Thyroid gland (tissue), 4 donors: ENCODE data around the gene ELL2. TPM values are rescaled to one million over a fixed set of nuclear protein-coding genes. Genes with fewer than 3 reads are reported as not detected.

Experiments
- DNase-seq, 2 donors: peaks; one replicate each; pipeline ENCODE4 v3.0.0-alpha.2; 2019
- H3K27ac ChIP-seq, 3 donors: fragments of 200-600 bp; sonication (generic); 1 replicate in 2 of 3; 2 replicates in 1 of 3; pipeline ENCODE4 v1.5.1; 2016 to 2019; ENCODE audit warnings: mild to moderate bottlenecking in 1 of 3, moderate library complexity in 1 of 3
- H3K27me3 ChIP-seq: fragments of 200-600 bp; sonication (generic); one replicate; pipeline ENCODE4 v1.5.1; 2019
- H3K36me3 ChIP-seq, 2 donors: fragments of 200-600 bp; sonication (generic); one replicate each; pipeline ENCODE4 v1.5.1; 2016 to 2019
- H3K4me1 ChIP-seq, 2 donors: fragments of 200-600 bp; sonication (generic); one replicate each; pipeline ENCODE4 v1.5.1; 2017 to 2019
- H3K4me3 ChIP-seq, 3 donors: fragments of 200-600 bp; sonication (generic); replicated peaks in 1 of 3; 1 replicate in 2 of 3; 2 replicates in 1 of 3; pipeline ENCODE4 v1.5.1; 2016; ENCODE audit warnings: mild to moderate bottlenecking in 1 of 3
- H3K9me3 ChIP-seq: fragments of 200-600 bp; sonication (generic); one replicate; pipeline ENCODE4 v1.5.1; 2017
- POLR2A ChIP-seq, 2 donors: fragments of 450-650 bp; IDR thresholded peaks; one replicate each; pipeline ENCODE4 v1.6.1; 2017; ENCODE audit warnings: antibody characterized with exemption in 2 of 2, mild to moderate bottlenecking in 2 of 2, moderate library complexity in 1 of 2
- WGBS, 2 donors: methylation state at CpG; one replicate each; pipeline ENCODE4 v1.1.5; 2017; 5-methylcytosine and 5-hydroxymethylcytosine counted together
- intact Hi-C: fragments of 100-400 bp; cut with DNase I; formaldehyde crosslinking; loops from one replicate; pipeline ENCODE4 v1.15.1; 2023
- total RNA-seq, 4 donors: library from RNA; depleted of rRNA; stranded (reverse); fragments of >200 nt; gene quantifications; one replicate each; pipeline ENCODE4 v1.2.3, GENCODE V29; 2016
- TF ChIP-seq, protein P1 (sequence below), 6 experiments: fragments of 200-600 bp in 3 of 6; fragments of 450-650 bp in 3 of 6; sonication (generic) in 3 of 6; IDR thresholded peaks; one replicate each; pipeline ENCODE4 v1.5.1; 2016 to 2019; ENCODE audit warnings: antibody characterized with exemption in 6 of 6, mild to moderate bottlenecking in 2 of 6, inconsistent platforms in 1 of 6, moderate library complexity in 1 of 6

ELL2 gene
- total RNA-seq, 4 donors from 2014 or later, result 56.1 to 80.2 (median 69.6) TPM

DNA sequence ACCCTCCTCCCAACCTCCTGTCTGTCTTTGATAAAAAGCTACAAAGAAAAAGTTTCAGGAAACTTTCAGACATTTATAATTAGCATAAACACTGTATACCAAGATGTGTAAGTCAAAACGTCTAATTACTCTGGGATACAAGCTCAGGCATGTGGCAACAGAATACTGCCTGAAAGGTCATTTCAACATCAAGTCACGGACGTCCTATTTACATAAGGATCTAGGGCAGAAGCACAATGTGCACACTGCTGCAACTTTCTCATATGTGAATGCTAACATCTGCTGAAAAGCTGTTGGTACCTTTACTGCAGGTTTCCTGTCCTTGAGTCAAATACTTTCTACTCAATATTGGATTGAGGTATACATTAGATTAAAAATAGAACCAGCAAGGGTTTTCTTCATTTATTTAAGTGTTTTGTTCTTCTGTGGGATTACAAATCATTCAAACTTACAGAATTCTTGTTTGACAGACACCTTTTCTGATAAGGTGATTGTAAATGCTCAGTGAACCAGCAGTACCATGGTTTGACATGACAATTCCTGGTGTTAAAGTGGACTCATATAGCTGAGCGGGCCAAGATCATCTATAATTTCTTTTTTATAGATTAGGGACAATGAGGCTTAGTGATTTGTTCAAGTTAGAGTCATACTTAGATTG lies 36.8 kb downstream of the ELL2 start:
- no peaks in the 10 kb centered on the region for H3K4me1 ChIP-seq
- intact Hi-C loops, result no loop called here
- DNase-seq, result no peak
- no peaks in the 10 kb centered on the region for H3K36me3 ChIP-seq
- H3K9me3 ChIP-seq, result no peaks in the 10 kb centered on the region
- H3K27me3 ChIP-seq, result no peaks in the 10 kb centered on the region
- 79 to 86% methylated on average over 4 of the region's 4 CpGs for WGBS, 2 donors
- TF ChIP-seq POLR2A (IDR thresholded peaks at IDR 0.05), result no peak
- no peak overlapping the region for H3K27ac ChIP-seq
- H3K4me3 ChIP-seq, result no peak overlapping the region

DNA sequence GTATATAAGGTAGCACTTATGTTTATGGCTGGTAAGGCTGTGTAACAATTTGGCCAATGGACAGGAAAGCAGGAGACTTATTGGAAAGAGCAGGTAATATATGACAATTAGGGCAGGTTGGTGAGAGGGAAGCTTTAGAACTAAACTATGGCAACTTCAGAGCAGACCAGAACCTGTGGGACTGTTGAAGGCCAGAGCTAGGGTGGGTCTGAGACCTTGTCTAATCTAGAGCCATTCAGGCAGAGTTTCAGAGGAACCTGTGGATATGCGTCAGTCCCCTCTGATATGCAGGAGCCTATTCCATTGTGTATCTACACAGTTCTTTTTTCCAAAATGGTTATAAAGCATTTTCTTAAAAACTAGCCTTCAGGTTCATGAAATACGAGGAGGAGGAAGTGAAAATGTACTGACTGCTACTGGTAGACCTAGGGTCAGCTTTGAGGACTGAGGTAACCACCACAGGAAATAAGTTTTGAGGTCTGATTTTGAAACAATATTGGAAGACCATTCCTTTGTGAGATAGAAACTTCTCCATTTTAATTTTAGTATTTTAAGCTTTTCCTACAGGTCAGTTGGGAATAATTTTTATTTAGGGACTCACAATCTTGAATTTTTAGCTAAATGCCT lies 37.6 kb downstream of the ELL2 start:
- H3K4me1 ChIP-seq, result peaks cover under 1 to 8% of the 10 kb centered on the region in 2 donors
- H3K9me3 ChIP-seq, result no peaks in the 10 kb centered on the region
- intact Hi-C loops, result no loop called here
- H3K4me3 ChIP-seq, result no peak overlapping the region
- no peak for TF ChIP-seq POLR2A (IDR thresholded peaks at IDR 0.05)
- TF ChIP-seq, protein P1, sequence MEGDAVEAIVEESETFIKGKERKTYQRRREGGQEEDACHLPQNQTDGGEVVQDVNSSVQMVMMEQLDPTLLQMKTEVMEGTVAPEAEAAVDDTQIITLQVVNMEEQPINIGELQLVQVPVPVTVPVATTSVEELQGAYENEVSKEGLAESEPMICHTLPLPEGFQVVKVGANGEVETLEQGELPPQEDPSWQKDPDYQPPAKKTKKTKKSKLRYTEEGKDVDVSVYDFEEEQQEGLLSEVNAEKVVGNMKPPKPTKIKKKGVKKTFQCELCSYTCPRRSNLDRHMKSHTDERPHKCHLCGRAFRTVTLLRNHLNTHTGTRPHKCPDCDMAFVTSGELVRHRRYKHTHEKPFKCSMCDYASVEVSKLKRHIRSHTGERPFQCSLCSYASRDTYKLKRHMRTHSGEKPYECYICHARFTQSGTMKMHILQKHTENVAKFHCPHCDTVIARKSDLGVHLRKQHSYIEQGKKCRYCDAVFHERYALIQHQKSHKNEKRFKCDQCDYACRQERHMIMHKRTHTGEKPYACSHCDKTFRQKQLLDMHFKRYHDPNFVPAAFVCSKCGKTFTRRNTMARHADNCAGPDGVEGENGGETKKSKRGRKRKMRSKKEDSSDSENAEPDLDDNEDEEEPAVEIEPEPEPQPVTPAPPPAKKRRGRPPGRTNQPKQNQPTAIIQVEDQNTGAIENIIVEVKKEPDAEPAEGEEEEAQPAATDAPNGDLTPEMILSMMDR (IDR thresholded peaks at IDR 0.05), result no peak
- DNase-seq, result no peak
- 88 to 89% methylated on average over 2 of the region's 2 CpGs for WGBS, 2 donors
- H3K27me3 ChIP-seq, result no peaks in the 10 kb centered on the region
- no peaks in the 10 kb centered on the region for H3K36me3 ChIP-seq
- H3K27ac ChIP-seq, result no peak overlapping the region

DNA sequence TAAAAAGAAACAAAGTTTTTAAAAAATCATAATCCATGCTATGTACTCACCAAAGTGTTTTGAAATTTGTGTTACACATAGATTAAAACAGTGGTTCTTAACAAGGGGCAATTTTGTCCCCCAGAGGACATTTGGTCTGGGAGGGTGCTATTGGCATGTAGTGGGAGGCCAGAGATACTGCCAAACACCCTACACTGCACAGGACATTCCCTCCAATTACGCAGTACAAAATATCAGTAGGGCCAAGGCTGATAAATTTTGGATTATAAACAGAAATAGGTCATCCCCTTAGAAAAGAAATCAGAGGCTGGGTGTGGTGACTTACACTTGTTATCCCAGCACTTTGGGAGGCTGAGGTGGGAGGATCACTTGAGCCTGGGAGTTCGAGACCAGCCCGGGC lies 38.9 kb downstream of the ELL2 start:
- WGBS, 2 donors, result 97 to 99% methylated on average over 3 of the region's 3 CpGs
- intact Hi-C loops, result no loop called here
- no peaks in the 10 kb centered on the region for H3K9me3 ChIP-seq
- H3K36me3 ChIP-seq, result no peaks in the 10 kb centered on the region
- H3K4me1 ChIP-seq, result peaks cover 13 to 17% of the 10 kb centered on the region in 2 donors
- no peak for TF ChIP-seq POLR2A (IDR thresholded peaks at IDR 0.05)
- TF ChIP-seq, protein P1 (IDR thresholded peaks at IDR 0.05), result no peak
- no peak for DNase-seq
- no peak overlapping the region for H3K27ac ChIP-seq
- no peak overlapping the region for H3K4me3 ChIP-seq
- H3K27me3 ChIP-seq, result no peaks in the 10 kb centered on the region

DNA sequence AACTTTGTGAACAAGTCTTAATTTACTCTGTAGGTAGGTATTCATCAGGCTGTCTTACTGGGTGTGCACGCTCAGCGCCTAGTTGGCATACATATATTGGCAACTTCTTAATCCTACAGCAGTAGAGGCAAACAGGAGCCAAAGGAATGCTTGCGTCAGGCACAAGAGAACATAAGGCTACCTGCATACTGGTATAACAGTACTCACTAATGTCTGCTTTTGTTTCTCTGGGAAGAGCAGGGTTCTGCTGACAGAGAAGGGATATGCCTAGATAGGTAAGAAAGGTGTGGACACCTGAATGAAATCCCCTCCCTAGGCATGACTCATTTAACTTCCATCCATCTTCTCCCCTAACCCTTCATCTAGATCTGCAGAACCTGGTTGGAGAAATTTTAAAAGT lies 40.1 kb downstream of the ELL2 start:
- TF ChIP-seq, protein P1 (IDR thresholded peaks at IDR 0.05), result no peak
- no peak for TF ChIP-seq POLR2A (IDR thresholded peaks at IDR 0.05)
- Histone ChIP-seq H3K27ac (no peak overlapping the region), H3K27me3 (no peaks in the 10 kb centered on the region), H3K4me3 (no peak overlapping the region), H3K36me3 (no peaks in the 10 kb centered on the region), H3K9me3 (no peaks in the 10 kb centered on the region), H3K4me1 (peaks cover 26 to 28% of the 10 kb centered on the region in 2 donors)
- intact Hi-C loops, result no loop called here
- no peak for DNase-seq
- WGBS, 2 donors, result 99 to 100% methylated on average over 3 of the region's 3 CpGs

DNA sequence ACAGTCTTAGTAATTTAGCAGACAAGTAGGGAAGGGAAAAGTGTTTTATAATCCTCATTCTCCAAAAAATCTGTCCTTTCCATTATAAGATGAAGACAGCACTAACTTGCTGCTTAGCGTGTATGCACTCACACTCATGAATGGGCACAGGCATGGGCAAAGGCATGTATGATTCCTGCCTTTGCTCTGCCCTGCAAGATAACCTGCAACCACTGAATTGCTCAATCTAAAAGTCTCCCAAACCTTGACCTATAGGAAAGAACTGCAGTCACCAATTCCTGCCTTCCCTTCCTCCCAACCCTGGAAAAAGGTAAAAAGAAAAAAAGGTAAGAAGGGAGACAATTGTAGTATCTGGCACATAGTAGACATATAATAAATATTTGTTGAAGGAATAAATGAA lies 40.8 kb downstream of the ELL2 start:
- 97 to 100% methylated on average over 1 of the region's 1 CpG for WGBS, 2 donors
- DNase-seq, result no peak
- TF ChIP-seq, protein P1 (IDR thresholded peaks at IDR 0.05), result no peak
- TF ChIP-seq POLR2A (IDR thresholded peaks at IDR 0.05), result no peak
- Histone ChIP-seq H3K4me3 (no peak overlapping the region), H3K9me3 (no peaks in the 10 kb centered on the region), H3K36me3 (no peaks in the 10 kb centered on the region), H3K4me1 (peaks cover 31 to 33% of the 10 kb centered on the region in 2 donors), H3K27ac (no peak overlapping the region), H3K27me3 (no peaks in the 10 kb centered on the region)
- intact Hi-C loops, result no loop called here
